CD4-positive, alpha-beta T cell (primary cell): Measurements from ENCODE around the gene ZSCAN9. TPM values are rescaled to one million over a fixed set of nuclear protein-coding genes. Genes with fewer than 3 reads are reported as not detected.

ENCODE experiments used
- ATAC-seq: fragments of 200-7000 bp; cut with Tn5 transposase; one replicate; pipeline ENCODE4 v1.10.0; 2022; ENCODE audit warnings: mild to moderate bottlenecking; ENCODE audit not compliant: poor library complexity
- CTCF ChIA-PET: fragments of 350-600 bp; sonication (Branson Sonifier 250); formaldehyde crosslinking; loops from one replicate; lab custom pipeline; 2021; ENCODE audit warnings: antibody characterized with exemption, inconsistent platforms; lab: Charles Lee
- POLR2A ChIA-PET: fragments of 350-600 bp; sonication (Branson Sonifier 250); formaldehyde crosslinking; loops from one replicate; lab custom pipeline; 2021; ENCODE audit warnings: antibody characterized with exemption, inconsistent platforms; lab: Charles Lee
- DNase-seq, 14 experiments: peaks; one replicate each; pipeline ENCODE4 v3.0.0-alpha.2; 2013 to 2020; ENCODE audit warnings: mixed read lengths in 2 of 14
- H3K27ac ChIP-seq, 2 donors: one replicate each; pipeline versions ENCODE4 v1.5.1 to v1.7.0; 2013; ENCODE audit warnings: low read length in 2 of 2, low read depth in 1 of 2, mild to moderate bottlenecking in 1 of 2
- H3K27me3 ChIP-seq, 2 experiments: 1 replicate in 1 of 2; 2 replicates in 1 of 2; pipeline versions ENCODE4 v1.6.1 to v1.7.0; 2013; ENCODE audit warnings: low read length in 2 of 2, control low read depth in 1 of 2, mild to moderate bottlenecking in 1 of 2, moderate library complexity in 1 of 2; ENCODE audit not compliant: insufficient read depth in 2 of 2, control insufficient read depth in 1 of 2
- H3K36me3 ChIP-seq: one replicate; pipeline ENCODE4 v1.6.1; 2013; ENCODE audit warnings: low read length, control low read depth; ENCODE audit not compliant: insufficient read depth
- H3K4me1 ChIP-seq: one replicate; pipeline ENCODE4 v1.6.1; 2013; ENCODE audit warnings: low read length, control low read depth; ENCODE audit not compliant: insufficient read depth
- H3K4me3 ChIP-seq: one replicate; pipeline ENCODE4 v1.5.1; 2013; ENCODE audit warnings: mild to moderate bottlenecking, low read length, moderate library complexity
- H3K9me3 ChIP-seq, 2 experiments: 1 replicate in 1 of 2; 2 replicates in 1 of 2; pipeline versions ENCODE4 v1.6.1 to v1.7.0; 2013; ENCODE audit warnings: low read length in 2 of 2, mild to moderate bottlenecking in 2 of 2, control low read depth in 1 of 2, moderate library complexity in 1 of 2; ENCODE audit not compliant: control insufficient read depth in 1 of 2, insufficient read depth in 1 of 2
- H3K27ac Mint-ChIP-seq: one replicate; pipeline ENCODE4 v1.8.0; 2020; ENCODE audit warnings: mixed read lengths
- H3K27me3 Mint-ChIP-seq: one replicate; pipeline ENCODE4 v1.8.0; 2021; ENCODE audit warnings: mixed read lengths
- H3K36me3 Mint-ChIP-seq: one replicate; pipeline ENCODE4 v1.8.0; 2021; ENCODE audit warnings: low read depth, mixed read lengths
- H3K4me1 Mint-ChIP-seq: one replicate; pipeline ENCODE4 v1.8.0; 2021; ENCODE audit warnings: low read depth, mixed read lengths
- H3K4me3 Mint-ChIP-seq: one replicate; pipeline ENCODE4 v1.8.0; 2020; ENCODE audit warnings: mild to moderate bottlenecking, mixed read lengths
- H3K9me3 Mint-ChIP-seq: one replicate; pipeline ENCODE4 v1.8.0; 2020; ENCODE audit warnings: mixed read lengths
- CTCF ChIP-seq: fragments of 200-600 bp; IDR thresholded peaks from one replicate; pipeline ENCODE4 v1.8.0; 2022; ENCODE audit warnings: antibody characterized with exemption, mild to moderate bottlenecking
- intact Hi-C, 2 experiments: fragments of 100-400 bp; cut with DNase I in 1 of 2; cut with micrococcal nuclease in 1 of 2; formaldehyde crosslinking; loops; one replicate each; pipeline versions ENCODE4 v1.15.1 to v1.9.0; 2023 to 2025; cut with DNase I, micrococcal nuclease
- total RNA-seq, 174 experiments: library from RNA in 2 of 174; stranded (reverse) in 2 of 174; gene quantifications; one replicate each; pipeline ENCODE4 v1.2.3 and lab custom pipeline; 2021 to 2026

Gene ZSCAN9
- total RNA-seq, 2 experiments from 2014 or later, result 0.85 to 0.89 TPM

GRCh38 chr6:28207510-28208110 is 17.5 kb upstream of the ZSCAN9 start:
- intact Hi-C loops, result no loop called here
- H3K27me3 Mint-ChIP-seq, result peaks cover 92% of the 10 kb centered on the region

GRCh38 chr6:28208111-28208659 is 16.9 kb upstream of the ZSCAN9 start:
- CTCF ChIA-PET, result no interaction called here
- Histone ChIP-seq H3K9me3 (peaks cover 10 to 34% of the 10 kb centered on the region in 2 experiments), H3K4me1 (peaks cover 26% of the 10 kb centered on the region), H3K27me3 (peaks cover 70 to 92% of the 10 kb centered on the region in 2 experiments), H3K4me3 (no peak overlapping the region), H3K27ac (no peak overlapping the region), H3K36me3 (no peaks in the 10 kb centered on the region)
- Mint-ChIP-seq H3K4me3 (no peak overlapping the region), H3K36me3 (peaks cover 7% of the 10 kb centered on the region), H3K27ac (no peak overlapping the region), H3K9me3 (peaks cover 9% of the 10 kb centered on the region), H3K27me3 (peaks cover 94% of the 10 kb centered on the region), H3K4me1 (peaks cover 21% of the 10 kb centered on the region)
- DNase-seq (no peak), ATAC-seq (no peak)
- TF ChIP-seq CTCF, result no peak
- intact Hi-C loops, result no loop called here
- POLR2A ChIA-PET, result no interaction called here

More at GRCh38 chr6:28207510-28208110, 17.5 kb upstream of the ZSCAN9 start:
- Histone ChIP-seq H3K4me1 (peaks cover 23% of the 10 kb centered on the region), H3K27ac (no peak overlapping the region), H3K4me3 (no peak overlapping the region), H3K36me3 (no peaks in the 10 kb centered on the region), H3K9me3 (peaks cover 11 to 33% of the 10 kb centered on the region in 2 experiments), H3K27me3 (peaks cover 64 to 89% of the 10 kb centered on the region in 2 experiments)
- ATAC-seq (no peak), DNase-seq (peak in 3 of 14 experiments; percentile 16 to 38 (median 34))
- Mint-ChIP-seq H3K4me3 (peak overlapping the region; percentile 49), H3K36me3 (peaks cover 7% of the 10 kb centered on the region), H3K9me3 (peaks cover 9% of the 10 kb centered on the region), H3K4me1 (peaks cover 18% of the 10 kb centered on the region), H3K27ac (no peak overlapping the region)
- ChIA-PET POLR2A (no interaction called here), CTCF (no interaction called here)
- TF ChIP-seq CTCF, result no peak

- Mint-ChIP-seq H3K36me3 (peaks cover 7% of the 10 kb centered on the region), H3K9me3 (peaks cover 9% of the 10 kb centered on the region), H3K27me3 (peaks cover 96% of the 10 kb centered on the region), H3K27ac (no peak overlapping the region), H3K4me3 (no peak overlapping the region), H3K4me1 (peaks cover 21% of the 10 kb centered on the region)
- POLR2A ChIA-PET, result interaction anchor here (1.3 kb wide), 1 partner anchor 42 kb away, joined by 5 read pairs; the partner anchor contains the start of gene ZKSCAN4
- CTCF ChIA-PET, result interaction anchor here (1.1 kb wide), 1 partner anchor 146 kb away, joined by 3 read pairs; no protein-coding TSS in a partner anchor
- ATAC-seq (no peak), DNase-seq (no peak)
- H3K4me3 ChIP-seq, result no peak overlapping the region
- TF ChIP-seq CTCF, result no peak
- intact Hi-C loops, result no loop called here
- H3K27ac ChIP-seq, result no peak overlapping the region
- peaks cover 79 to 96% of the 10 kb centered on the region in 2 experiments for H3K27me3 ChIP-seq
- no peaks in the 10 kb centered on the region for H3K36me3 ChIP-seq
- H3K9me3 ChIP-seq, result peaks cover 3 to 29% of the 10 kb centered on the region in 2 experiments
- peaks cover 26% of the 10 kb centered on the region for H3K4me1 ChIP-seq
These were observed 15.1 kb upstream of the ZSCAN9 start for GRCh38 chr6:28209753-28210535.
